HG02885 (cell line): ENCODE measurements around the gene FOXS1.

Experiments used
- ATAC-seq: cut with Tn5 transposase; IDR thresholded peaks from one replicate; pipeline ENCODE4 v1.9.1; 2021; ENCODE audit warnings: mild to moderate bottlenecking; ENCODE audit not compliant: unreplicated experiment, poor library complexity

The FOXS1 gene

GRCh38 chr20:31803552-31804291 lies 41.7 kb downstream of the FOXS1 start:
- ATAC-seq = no peak

GRCh38 chr20:31801508-31801907 lies 43.9 kb downstream of the FOXS1 start:
- ATAC-seq = no peak

- ATAC-seq = no peak
Measured at GRCh38 chr20:31797364-31797763, 48.0 kb downstream of the FOXS1 start.
